Keratinocyte (primary cell): Measurements from ENCODE around the gene MUC6.
A peak's percentile ranks its signal among the peaks of the same experiment; 100 is the strongest.

Experiments
- EZH2 ChIP-seq: IDR thresholded peaks from one replicate; pipeline ENCODE4 v1.6.1; 2012; ENCODE audit warnings: inconsistent platforms, mild to moderate bottlenecking, low read length, moderate library complexity
- TF ChIP-seq, protein P1 (sequence below), 3 experiments: IDR thresholded peaks in 1 of 3; conservative IDR thresholded peaks in 1 of 3; optimal IDR thresholded peaks in 1 of 3; 2 replicates in 2 of 3; 3 replicates in 1 of 3; pipeline versions ENCODE3 to v1.5.1; 2011; ENCODE audit warnings: low read length in 3 of 3, mild to moderate bottlenecking in 3 of 3, moderate library complexity in 2 of 3, control low read depth in 1 of 3, inconsistent platforms in 1 of 3; ENCODE audit not compliant: insufficient read depth in 2 of 3; ENCODE audit errors: extremely low read depth in 1 of 3

DNA sequence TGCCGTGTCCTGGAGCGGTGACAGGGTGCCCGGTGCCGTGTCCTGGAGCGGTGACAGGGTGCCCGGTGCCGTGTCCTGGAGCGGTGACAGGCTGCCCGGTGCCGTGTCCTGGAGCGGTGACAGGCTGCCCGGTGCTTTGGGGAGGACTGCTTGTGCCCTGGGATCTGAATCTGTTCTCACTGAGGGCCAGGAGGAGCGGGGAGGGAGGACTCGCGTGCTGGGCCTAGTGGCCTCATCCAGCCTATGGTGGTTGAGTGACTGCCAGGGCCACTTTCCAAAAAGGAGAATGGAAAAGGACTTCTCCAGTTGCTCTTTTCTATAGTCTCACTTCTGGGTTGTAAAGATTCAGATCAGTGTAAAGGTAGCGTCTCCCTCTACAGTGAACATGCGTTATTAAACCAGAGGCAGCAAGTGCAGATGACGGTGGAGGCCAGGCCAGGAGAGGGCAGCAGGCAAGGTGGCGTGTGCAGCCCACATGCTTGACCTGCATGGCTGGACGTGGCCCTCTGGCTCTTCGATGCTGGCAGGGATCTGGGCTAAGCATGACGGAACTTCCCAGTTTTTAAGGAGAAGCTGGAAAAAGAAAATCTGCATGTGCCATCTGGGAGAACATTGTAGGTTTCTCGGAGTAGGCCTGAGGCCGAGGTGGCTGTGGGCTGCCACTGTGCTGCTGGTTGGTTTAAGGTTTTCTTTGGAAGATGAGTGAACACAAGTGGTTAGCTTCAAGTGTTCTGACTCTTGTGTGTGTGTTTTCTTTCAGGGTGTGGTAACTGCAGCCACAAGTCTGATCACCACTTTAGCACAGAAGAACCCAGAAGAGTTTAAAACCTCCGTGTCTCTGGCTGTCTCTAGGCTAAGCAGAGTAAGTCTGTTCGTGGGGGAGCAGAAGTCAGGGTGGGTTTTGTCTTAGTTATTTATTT lies 55.8 kb downstream of the MUC6 start:
- TF ChIP-seq, protein P1, sequence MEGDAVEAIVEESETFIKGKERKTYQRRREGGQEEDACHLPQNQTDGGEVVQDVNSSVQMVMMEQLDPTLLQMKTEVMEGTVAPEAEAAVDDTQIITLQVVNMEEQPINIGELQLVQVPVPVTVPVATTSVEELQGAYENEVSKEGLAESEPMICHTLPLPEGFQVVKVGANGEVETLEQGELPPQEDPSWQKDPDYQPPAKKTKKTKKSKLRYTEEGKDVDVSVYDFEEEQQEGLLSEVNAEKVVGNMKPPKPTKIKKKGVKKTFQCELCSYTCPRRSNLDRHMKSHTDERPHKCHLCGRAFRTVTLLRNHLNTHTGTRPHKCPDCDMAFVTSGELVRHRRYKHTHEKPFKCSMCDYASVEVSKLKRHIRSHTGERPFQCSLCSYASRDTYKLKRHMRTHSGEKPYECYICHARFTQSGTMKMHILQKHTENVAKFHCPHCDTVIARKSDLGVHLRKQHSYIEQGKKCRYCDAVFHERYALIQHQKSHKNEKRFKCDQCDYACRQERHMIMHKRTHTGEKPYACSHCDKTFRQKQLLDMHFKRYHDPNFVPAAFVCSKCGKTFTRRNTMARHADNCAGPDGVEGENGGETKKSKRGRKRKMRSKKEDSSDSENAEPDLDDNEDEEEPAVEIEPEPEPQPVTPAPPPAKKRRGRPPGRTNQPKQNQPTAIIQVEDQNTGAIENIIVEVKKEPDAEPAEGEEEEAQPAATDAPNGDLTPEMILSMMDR (optimal IDR thresholded peaks at IDR 0.05 in 1 of 3, IDR thresholded peaks at IDR 0.05 in 1 of 3, conservative IDR thresholded peaks at IDR 0.05 in 1 of 3; ENCODE audit: extremely low read depth in 1 of 3, insufficient read depth in 2 of 3, low read length in 3 of 3), result peak in 1 of 3 experiments; percentile 32
- no peak for TF ChIP-seq EZH2
